Fibroblast of villous mesenchyme (primary cell): ENCODE measurements around the gene WHRN. TPM values are rescaled to one million over a fixed set of nuclear protein-coding genes. Genes with fewer than 3 reads are reported as not detected.

Experiments used
- DNase-seq: peaks from one replicate; pipeline ENCODE4 v3.0.0-alpha.2; 2010; ENCODE audit warnings: low read depth
- H3K4me3 ChIP-seq: 2 replicates; pipeline ENCODE4 v1.5.1; 2011; ENCODE audit warnings: low read depth, mild to moderate bottlenecking, low read length
- total RNA-seq: library from RNA; depleted of rRNA; stranded (reverse); fragments of >200 nt; gene quantifications from 2 replicates; pipeline ENCODE4 v1.2.3, GENCODE V29; 2012
- TF ChIP-seq, protein P1 (sequence below): IDR thresholded peaks from 2 replicates; pipeline ENCODE4 v1.5.1; 2012; ENCODE audit warnings: low read depth, mild to moderate bottlenecking, low read length; ENCODE audit not compliant: insufficient read depth

Gene WHRN
- total RNA-seq, 1 donor, result 1.3 TPM

DNA sequence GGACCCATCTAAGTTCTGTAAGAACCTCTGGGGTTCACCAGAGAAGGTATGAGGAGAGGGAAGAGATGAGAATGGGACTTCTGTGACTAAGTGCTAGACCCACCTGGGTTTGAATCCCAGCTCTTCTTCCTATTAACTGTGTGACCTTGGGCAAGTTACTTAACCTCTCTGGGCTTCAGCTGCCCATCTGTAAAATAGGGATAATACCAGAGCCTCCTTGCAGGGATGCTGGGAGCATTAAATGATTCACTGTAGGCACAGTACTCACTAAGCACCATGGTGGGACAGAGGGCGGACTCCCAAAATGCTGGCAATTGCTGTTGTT, 53.6 kb downstream of the WHRN start:
- H3K4me3 ChIP-seq, result no peak overlapping the region
- TF ChIP-seq, protein P1, sequence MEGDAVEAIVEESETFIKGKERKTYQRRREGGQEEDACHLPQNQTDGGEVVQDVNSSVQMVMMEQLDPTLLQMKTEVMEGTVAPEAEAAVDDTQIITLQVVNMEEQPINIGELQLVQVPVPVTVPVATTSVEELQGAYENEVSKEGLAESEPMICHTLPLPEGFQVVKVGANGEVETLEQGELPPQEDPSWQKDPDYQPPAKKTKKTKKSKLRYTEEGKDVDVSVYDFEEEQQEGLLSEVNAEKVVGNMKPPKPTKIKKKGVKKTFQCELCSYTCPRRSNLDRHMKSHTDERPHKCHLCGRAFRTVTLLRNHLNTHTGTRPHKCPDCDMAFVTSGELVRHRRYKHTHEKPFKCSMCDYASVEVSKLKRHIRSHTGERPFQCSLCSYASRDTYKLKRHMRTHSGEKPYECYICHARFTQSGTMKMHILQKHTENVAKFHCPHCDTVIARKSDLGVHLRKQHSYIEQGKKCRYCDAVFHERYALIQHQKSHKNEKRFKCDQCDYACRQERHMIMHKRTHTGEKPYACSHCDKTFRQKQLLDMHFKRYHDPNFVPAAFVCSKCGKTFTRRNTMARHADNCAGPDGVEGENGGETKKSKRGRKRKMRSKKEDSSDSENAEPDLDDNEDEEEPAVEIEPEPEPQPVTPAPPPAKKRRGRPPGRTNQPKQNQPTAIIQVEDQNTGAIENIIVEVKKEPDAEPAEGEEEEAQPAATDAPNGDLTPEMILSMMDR, result no peak
- no peak for DNase-seq

DNA sequence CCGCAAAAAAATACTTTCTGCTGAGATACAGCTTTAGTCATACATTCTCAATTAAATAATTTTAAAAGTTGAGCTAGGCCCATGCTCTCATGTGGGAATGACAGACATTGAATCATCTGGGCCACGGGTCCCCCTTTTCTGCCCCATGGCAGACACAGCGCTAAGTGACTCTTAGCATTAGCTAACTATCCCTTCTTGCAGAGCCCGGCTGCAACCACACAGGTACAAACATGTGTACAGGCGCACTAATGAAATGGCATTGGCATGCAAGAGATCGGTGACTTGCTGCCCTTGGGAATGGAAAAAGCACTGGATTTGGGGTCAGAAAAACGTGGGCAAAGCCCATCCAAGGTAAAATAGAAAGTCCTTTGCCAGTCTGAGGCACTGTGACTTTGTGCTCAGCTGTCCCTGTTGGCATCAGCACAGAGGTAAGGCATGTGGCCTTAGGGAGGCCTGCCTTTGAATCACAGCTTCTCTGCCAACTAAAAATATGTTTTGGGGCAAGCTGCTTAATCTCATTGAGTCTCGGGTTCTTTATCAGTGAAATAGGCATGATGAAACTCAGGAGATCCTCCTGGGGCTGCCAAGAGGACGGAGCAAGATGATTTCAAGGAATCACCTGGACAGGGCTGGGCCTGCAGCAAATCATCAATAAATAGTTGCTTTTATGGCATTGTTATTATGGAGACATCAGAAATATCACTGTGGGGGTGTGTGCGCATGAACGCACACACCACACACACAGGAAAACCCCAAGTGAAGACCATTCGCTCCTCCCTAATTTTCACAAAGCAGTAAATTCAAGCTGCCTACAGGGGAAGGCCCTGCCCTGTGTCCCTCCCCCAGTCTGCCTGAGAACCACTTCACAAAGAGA, 54.2 kb downstream of the WHRN start:
- TF ChIP-seq, protein P1, result no peak
- DNase-seq, result no peak

DNA sequence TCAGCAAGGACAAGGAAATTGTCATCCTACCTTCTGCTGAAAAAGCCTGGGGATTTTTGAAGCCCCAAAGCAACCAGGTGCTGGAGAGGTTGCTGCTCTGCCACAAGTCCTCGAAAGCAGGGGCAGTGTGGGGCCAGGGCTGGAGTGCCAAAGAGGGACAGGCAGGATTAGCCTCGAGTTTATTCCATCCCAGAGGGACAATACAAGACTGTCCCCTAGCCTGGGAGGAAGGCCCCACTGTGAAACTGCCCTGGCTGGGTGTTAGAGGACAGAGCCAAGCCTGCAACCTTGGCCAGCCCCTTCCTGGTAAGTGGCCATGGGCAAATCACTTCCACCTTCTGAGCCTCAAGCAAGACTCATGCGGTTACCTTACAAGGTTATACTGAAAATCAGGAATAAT, 55.1 kb downstream of the WHRN start:
- TF ChIP-seq, protein P1, result no peak
- no peak for DNase-seq
- no peak overlapping the region for H3K4me3 ChIP-seq

More for the DNA sequence above, 54.2 kb downstream of the WHRN start:
- no peak overlapping the region for H3K4me3 ChIP-seq

DNA sequence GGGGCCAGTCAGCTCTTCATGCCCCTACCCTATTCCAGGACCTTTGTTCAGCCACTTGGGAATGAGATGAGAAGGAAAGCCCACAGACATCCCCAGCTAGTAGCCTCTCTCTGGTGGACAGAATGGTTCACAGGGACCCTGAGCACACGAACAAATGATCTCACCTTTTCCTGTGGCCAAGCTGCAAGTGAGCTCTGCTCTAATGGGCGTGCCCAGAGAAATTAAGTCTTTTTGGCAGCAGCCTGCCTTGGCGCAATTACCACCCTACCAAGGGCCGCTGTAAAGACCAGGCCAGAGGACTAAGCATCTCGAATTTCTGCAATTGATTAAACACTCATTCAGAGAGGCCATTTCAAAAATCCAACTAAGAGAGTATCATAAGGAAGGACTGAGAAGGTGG, 56.0 kb downstream of the WHRN start:
- H3K4me3 ChIP-seq, result no peak overlapping the region
- TF ChIP-seq, protein P1, result no peak
- DNase-seq, result no peak

DNA sequence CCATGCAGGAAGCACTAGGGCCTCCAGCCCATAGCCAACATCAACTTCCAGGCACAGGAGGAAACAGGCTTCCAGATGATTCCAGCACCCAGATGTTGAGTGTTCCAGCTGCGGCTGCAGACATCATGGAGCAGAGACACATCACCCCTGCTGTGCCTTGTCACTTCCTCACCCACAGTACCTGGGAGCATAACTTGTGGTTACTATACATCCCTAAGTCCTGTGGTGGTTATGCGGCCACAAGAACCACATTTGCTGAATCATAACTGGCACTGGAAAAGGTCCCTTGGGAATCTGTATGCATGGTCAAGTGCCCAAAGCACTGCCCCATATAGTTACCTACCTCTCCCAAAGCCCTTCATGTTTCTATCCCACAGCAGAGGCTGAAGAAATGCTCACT, 56.6 kb downstream of the WHRN start:
- no peak for DNase-seq
- no peak overlapping the region for H3K4me3 ChIP-seq
- TF ChIP-seq, protein P1, result no peak

DNA sequence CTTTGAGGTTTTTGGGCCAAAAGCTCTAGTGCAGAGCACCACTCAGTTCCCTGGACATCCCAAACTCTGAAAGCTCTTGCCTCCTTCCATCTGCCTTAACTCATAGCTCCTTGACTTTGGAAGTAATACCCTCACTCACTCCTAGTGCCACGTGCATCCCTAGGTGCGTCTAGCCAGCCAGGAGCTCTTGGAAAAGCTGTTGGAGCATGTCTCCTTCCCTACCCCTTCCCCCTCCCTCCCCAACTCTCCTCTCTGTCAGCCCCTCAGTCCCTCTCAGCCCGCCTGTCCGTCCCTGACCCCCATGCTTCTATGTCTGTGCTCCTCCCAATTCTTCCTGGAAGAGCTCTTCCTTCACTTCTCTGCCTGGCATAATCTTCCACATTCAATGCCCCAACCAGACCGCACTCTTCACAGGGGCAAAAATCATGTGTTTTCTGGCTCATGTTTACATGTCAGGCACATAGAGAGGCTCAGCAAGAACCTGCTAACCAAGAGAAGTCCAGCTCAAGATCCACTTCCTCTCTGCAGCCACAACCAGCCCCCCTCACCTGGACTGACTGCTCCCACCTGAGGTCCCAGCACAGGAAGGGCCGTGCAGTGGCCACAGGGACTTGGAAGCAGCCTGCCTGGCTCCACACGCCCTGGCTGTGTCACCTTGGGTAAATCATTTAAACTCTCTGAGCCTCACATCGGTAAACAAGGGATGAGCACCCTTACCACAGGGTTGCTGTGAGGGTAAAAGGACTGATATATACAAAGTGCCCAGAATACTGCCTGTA, 58.4 kb downstream of the WHRN start:
- TF ChIP-seq, protein P1, result no peak
- no peak overlapping the region for H3K4me3 ChIP-seq
- no peak for DNase-seq
